Small intestine (tissue), 7 donors: ENCODE measurements around the gene TNC. TPM values are rescaled to one million over a fixed set of nuclear protein-coding genes. Genes with fewer than 3 reads are reported as not detected.

Experiments
- DNase-seq, 2 donors: peaks; one replicate each; pipeline versions ENCODE4 v3.0.0 to v3.0.0-alpha.2; 2013
- FAIRE-seq: peaks from 2 replicates; lab custom pipeline; 2012; peaks lifted over from hg19 to GRCh38; lab: Jason Lieb, UNC
- H3K27ac ChIP-seq, 3 donors: one replicate each; pipeline ENCODE4 v1.5.1; 2013; ENCODE audit warnings: low read length in 2 of 3, mild to moderate bottlenecking in 2 of 3, control low read depth in 1 of 3, inconsistent platforms in 1 of 3, low read depth in 1 of 3, moderate library complexity in 1 of 3
- H3K27me3 ChIP-seq, 3 donors: one replicate each; pipeline ENCODE4 v1.6.1; 2013; ENCODE audit warnings: low read length in 3 of 3, inconsistent platforms in 1 of 3; ENCODE audit not compliant: control insufficient read depth in 3 of 3, insufficient read depth in 3 of 3
- H3K36me3 ChIP-seq, 3 donors: one replicate each; pipeline ENCODE4 v1.6.1; 2013; ENCODE audit warnings: low read length in 3 of 3, inconsistent platforms in 1 of 3, low read depth in 1 of 3, mild to moderate bottlenecking in 1 of 3, moderate library complexity in 1 of 3; ENCODE audit not compliant: control insufficient read depth in 3 of 3, insufficient read depth in 2 of 3
- H3K4me1 ChIP-seq, 3 donors: one replicate each; pipeline ENCODE4 v1.6.1; 2013; ENCODE audit warnings: low read length in 2 of 3, inconsistent platforms in 1 of 3, low read depth in 1 of 3, mild to moderate bottlenecking in 1 of 3, moderate library complexity in 1 of 3; ENCODE audit not compliant: control insufficient read depth in 3 of 3, insufficient read depth in 2 of 3
- H3K4me3 ChIP-seq, 3 donors: one replicate each; pipeline ENCODE4 v1.5.1; 2013; ENCODE audit warnings: low read length in 3 of 3, control low read depth in 1 of 3, inconsistent platforms in 1 of 3, low read depth in 1 of 3, mild to moderate bottlenecking in 1 of 3, moderate library complexity in 1 of 3
- H3K9me3 ChIP-seq, 2 donors: one replicate each; pipeline ENCODE4 v1.6.1; 2013; ENCODE audit warnings: low read depth in 1 of 2, low read length in 1 of 2; ENCODE audit not compliant: control insufficient read depth in 2 of 2, insufficient read depth in 1 of 2
- WGBS, 3 donors: extraction: QIAGEN DNeasy Blood & Tissue Kit; methylation state at CpG; one replicate each; pipeline ENCODE4 v1.1.7; 2013; 5-methylcytosine and 5-hydroxymethylcytosine counted together
- polyA plus RNA-seq, 4 donors: library from polyadenylated mRNA; stranded (reverse) in 3 of 4; unstranded in 1 of 4; fragments of 200-250 nt in 3 of 4; fragments of 120-200 nt in 1 of 4; gene quantifications; one replicate each; pipeline versions ENCODE4 v1.2.1 to v1.2.3, GENCODE V29; 2013
- donor health status: healthy with polysubstance abuse.
- donor health status: control.
- donor health status: control.
- donor health status: Bipolar disorder and iron deficiency.
- donor health status: healthy.

TNC gene
- polyA plus RNA-seq, 4 donors, result 0.54 to 19.6 (median 3.9) TPM

- H3K9me3 ChIP-seq, result no peaks in the 10 kb centered on the region
- H3K36me3 ChIP-seq, result no peaks in the 10 kb centered on the region
- 66 to 78% (median 68%) methylated on average over 17 of the region's 17 CpGs for WGBS, 3 donors
- peak overlapping the region in 1 of 3 donors; percentile 20 for H3K27ac ChIP-seq
- DNase-seq, result no peak
- FAIRE-seq, result no peak
- peaks cover 0 to 2% (median 0%) of the 10 kb centered on the region in 3 donors for H3K4me1 ChIP-seq
- no peaks in the 10 kb centered on the region for H3K27me3 ChIP-seq
- H3K4me3 ChIP-seq, result no peak overlapping the region
Observed at GRCh38 chr9:115035841-115036612, 81.9 kb downstream of the TNC start.

GRCh38 chr9:115034801-115035200, 83.2 kb downstream of the TNC start:
- FAIRE-seq (no peak), DNase-seq (no peak)
- no peaks in the 10 kb centered on the region for H3K27me3 ChIP-seq
- 53 to 73% (median 60%) methylated on average over 1 of the region's 1 CpG for WGBS, 3 donors
- no peak overlapping the region for H3K4me3 ChIP-seq
- peaks cover 0 to 2% (median 0%) of the 10 kb centered on the region in 3 donors for H3K4me1 ChIP-seq
- H3K36me3 ChIP-seq, result no peaks in the 10 kb centered on the region
- H3K9me3 ChIP-seq, result no peaks in the 10 kb centered on the region
- H3K27ac ChIP-seq, result no peak overlapping the region

- WGBS, 3 donors, result 92 to 98% (median 97%) methylated on average over 2 of the region's 2 CpGs
- H3K4me3 ChIP-seq, result no peak overlapping the region
- no peak for DNase-seq
- FAIRE-seq, result no peak
- H3K27ac ChIP-seq, result no peak overlapping the region
- no peaks in the 10 kb centered on the region for H3K36me3 ChIP-seq
- no peaks in the 10 kb centered on the region for H3K27me3 ChIP-seq
- H3K4me1 ChIP-seq, result peaks cover 0 to 2% (median 0%) of the 10 kb centered on the region in 3 donors
- no peaks in the 10 kb centered on the region for H3K9me3 ChIP-seq
Observed at GRCh38 chr9:115033800-115034199, 84.2 kb downstream of the TNC start.

GRCh38 chr9:115032296-115032695, 85.7 kb downstream of the TNC start:
- no peak overlapping the region for H3K27ac ChIP-seq
- H3K9me3 ChIP-seq, result no peaks in the 10 kb centered on the region
- peaks cover 0 to 2% (median 0%) of the 10 kb centered on the region in 3 donors for H3K4me1 ChIP-seq
- FAIRE-seq (no peak), DNase-seq (no peak)
- H3K27me3 ChIP-seq, result no peaks in the 10 kb centered on the region
- no peak overlapping the region for H3K4me3 ChIP-seq
- no peaks in the 10 kb centered on the region for H3K36me3 ChIP-seq
- WGBS, 3 donors, result 60 to 68% (median 67%) methylated on average over 1 of the region's 1 CpG

DNA sequence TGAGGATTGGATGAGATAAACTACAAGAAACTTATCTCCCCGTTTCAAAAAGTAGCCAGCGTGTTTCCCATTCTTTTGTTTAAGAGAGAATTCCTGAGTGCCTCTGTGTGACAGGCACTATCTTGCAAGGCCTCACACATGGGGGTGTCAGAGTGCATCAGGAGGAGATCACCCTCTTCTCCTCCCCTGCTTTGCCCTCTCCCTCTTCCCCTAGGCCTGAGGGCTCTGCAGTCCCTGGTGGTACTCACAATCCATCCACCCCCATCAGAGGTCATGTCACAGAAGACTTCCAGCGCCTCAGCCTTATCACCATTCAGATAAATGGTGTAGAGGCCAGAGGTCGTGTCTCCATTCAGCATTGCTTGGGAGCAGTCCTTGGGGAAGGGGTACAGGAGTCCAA, 88.0 kb downstream of the TNC start:
- DNase-seq, result no peak
- 23 to 54% (median 34%) methylated on average over 4 of the region's 4 CpGs for WGBS, 3 donors
- no peak for FAIRE-seq
- Histone ChIP-seq H3K27me3 (no peaks in the 10 kb centered on the region), H3K4me3 (no peak overlapping the region), H3K9me3 (no peaks in the 10 kb centered on the region), H3K4me1 (no peaks in the 10 kb centered on the region), H3K36me3 (no peaks in the 10 kb centered on the region), H3K27ac (no peak overlapping the region)

DNA sequence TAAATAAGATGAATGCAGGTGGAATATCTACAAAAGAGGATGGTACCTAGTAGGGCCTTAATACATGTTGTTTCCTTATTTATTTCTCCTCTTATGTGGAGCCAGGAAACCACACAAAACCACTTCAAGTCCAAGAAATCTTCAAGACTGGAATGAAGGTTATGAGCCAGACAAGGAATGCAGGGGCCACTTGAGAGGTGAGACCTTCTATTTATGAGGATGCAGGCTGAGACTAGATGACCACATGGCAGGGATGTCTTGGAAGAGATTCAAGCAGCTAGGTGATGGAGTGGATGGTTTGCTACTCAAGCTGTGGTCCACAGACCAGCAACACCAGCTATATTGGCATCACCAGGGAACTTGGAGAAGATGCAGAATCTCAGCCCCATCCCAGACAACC, 92.2 kb downstream of the TNC start:
- Histone ChIP-seq H3K27ac (no peak overlapping the region), H3K36me3 (no peaks in the 10 kb centered on the region)
- FAIRE-seq, result no peak

GRCh38 chr9:115024925-115025535, 92.9 kb downstream of the TNC start:
- H3K4me3 ChIP-seq, result no peak overlapping the region
- H3K9me3 ChIP-seq, result no peaks in the 10 kb centered on the region
- 58 to 74% (median 64%) methylated on average over 5 of the region's 5 CpGs for WGBS, 3 donors
- H3K27me3 ChIP-seq, result no peaks in the 10 kb centered on the region
- no peak for FAIRE-seq
- no peak overlapping the region for H3K27ac ChIP-seq
- no peaks in the 10 kb centered on the region for H3K4me1 ChIP-seq
- H3K36me3 ChIP-seq, result no peaks in the 10 kb centered on the region
- DNase-seq, result no peak

More for the DNA sequence above, 92.2 kb downstream of the TNC start:
- DNase-seq, result no peak
- Histone ChIP-seq H3K27me3 (no peaks in the 10 kb centered on the region), H3K4me3 (no peak overlapping the region), H3K9me3 (no peaks in the 10 kb centered on the region), H3K4me1 (no peaks in the 10 kb centered on the region)

DNA sequence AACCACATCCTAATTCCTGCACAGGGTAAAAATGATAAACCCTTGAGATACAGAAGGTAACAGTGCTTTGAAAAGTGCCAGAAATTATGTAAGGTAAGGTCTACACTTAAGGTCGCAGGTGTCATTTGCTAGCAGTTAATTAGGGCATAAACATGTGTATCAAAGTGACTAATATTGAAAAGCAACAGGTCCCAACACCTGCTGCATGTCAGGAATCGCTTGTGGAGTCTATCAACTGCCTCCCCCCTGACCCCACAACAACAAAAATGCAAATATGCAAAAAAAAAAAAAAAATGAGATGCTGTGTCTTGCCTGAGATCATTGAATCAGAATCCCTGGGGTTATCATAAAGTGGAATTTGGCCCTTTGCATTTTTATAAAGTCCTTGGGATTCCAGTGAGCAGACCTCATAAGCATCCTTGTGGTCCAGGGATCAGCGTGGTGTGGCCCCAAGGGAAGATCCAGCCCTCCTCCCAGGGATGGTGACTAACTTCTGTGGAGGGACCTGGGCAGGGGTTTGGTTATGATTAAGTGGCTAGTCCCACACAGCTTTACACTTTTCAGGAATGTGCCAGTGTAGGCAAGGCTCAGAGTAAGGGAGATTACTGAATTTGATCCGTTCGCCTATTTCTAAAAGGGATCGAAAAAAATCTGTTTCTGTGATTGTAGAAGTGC, 95.1 kb downstream of the TNC start:
- no peak overlapping the region for H3K4me3 ChIP-seq
- 76 to 88% (median 78%) methylated on average over 6 of the region's 6 CpGs for WGBS, 3 donors
- H3K36me3 ChIP-seq, result no peaks in the 10 kb centered on the region
- H3K4me1 ChIP-seq, result peaks cover 0 to 4% (median 0%) of the 10 kb centered on the region in 3 donors
- H3K9me3 ChIP-seq, result no peaks in the 10 kb centered on the region
- H3K27ac ChIP-seq, result no peak overlapping the region
- no peak for FAIRE-seq
- H3K27me3 ChIP-seq, result no peaks in the 10 kb centered on the region
- DNase-seq, result no peak
